ENCODE data around the gene TRIM63.

The TRIM63 gene

DNA sequence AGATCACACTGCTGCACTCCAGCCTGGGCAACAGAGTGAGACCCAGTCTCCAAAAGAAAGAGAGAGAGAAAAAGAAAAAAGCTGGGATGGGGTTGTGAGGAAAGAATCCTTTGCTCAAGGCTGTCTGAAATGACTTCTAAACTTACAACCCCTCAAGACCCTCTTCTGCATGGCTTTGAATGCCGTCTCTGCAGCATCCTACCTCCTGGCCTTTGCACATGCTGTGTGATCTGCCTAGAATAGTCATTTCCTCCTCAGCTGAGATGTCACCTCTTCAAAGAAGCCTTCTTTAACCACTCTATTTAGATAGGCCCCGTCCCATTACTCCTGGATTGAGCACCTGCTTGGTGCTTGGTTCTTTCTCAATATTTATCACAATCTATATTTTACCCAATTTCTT, 17.4 kb upstream of the TRIM63 start:
- DNase-seq (ENCODE audit: low spot score): no peak

DNA sequence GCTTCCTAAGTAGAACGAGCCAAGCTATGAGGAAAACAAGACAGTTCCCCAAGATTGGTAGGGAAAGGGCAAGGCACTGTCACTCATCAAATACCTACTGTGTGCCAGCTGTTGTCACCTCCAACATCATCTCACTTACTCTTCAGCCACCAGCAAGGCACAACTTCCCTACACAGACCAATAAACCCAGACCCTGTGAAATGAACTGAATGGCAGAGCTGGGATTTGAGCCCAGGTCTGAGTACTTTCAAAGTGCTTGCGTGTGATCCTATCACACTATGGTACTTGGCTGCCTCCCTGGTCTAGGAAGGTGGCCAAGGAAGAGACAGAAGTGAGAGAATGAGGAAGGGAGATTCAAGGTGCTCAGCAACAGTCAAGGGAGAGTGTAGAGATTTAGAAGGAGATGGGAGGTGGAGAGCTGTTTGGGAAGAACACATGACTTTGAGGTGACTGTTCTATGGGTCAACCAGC, 16.7 kb upstream of the TRIM63 start:
- DNase-seq (ENCODE audit: low spot score): no peak

- peak; percentile 66 for DNase-seq (ENCODE audit: low spot score)
These were observed 15.8 kb upstream of the TRIM63 start for GRCh38 chr1:26083208-26083607.

GRCh38 chr1:26082020-26082350, 14.6 kb upstream of the TRIM63 start:
- DNase-seq (ENCODE audit: low spot score): no peak

GRCh38 chr1:26081267-26082019, 14.0 kb upstream of the TRIM63 start:
- DNase-seq (ENCODE audit: low spot score): no peak

- no peak for DNase-seq (ENCODE audit: low spot score)
These were observed 12.8 kb upstream of the TRIM63 start for GRCh38 chr1:26079960-26080814.

DNA sequence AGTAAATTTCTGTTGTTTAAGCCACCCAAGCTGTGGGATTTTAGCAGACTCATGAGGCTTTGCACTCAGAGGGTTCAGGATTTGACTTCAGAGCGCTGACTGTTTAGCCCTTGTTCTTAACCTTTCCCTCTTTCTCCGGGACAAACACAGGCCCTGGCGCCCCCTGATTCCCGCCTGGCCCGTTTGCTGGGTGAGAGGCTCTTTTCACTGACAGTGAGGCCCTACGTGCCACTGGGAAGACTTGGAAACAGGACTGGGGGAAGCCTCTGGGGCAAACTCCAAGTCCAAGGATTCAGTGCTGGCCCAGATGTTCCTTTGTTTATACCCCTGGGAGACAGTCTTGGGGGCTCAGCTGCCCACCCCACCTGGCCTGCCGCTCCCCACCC, 11.7 kb upstream of the TRIM63 start:
- no peak for DNase-seq (ENCODE audit: low spot score)

DNA sequence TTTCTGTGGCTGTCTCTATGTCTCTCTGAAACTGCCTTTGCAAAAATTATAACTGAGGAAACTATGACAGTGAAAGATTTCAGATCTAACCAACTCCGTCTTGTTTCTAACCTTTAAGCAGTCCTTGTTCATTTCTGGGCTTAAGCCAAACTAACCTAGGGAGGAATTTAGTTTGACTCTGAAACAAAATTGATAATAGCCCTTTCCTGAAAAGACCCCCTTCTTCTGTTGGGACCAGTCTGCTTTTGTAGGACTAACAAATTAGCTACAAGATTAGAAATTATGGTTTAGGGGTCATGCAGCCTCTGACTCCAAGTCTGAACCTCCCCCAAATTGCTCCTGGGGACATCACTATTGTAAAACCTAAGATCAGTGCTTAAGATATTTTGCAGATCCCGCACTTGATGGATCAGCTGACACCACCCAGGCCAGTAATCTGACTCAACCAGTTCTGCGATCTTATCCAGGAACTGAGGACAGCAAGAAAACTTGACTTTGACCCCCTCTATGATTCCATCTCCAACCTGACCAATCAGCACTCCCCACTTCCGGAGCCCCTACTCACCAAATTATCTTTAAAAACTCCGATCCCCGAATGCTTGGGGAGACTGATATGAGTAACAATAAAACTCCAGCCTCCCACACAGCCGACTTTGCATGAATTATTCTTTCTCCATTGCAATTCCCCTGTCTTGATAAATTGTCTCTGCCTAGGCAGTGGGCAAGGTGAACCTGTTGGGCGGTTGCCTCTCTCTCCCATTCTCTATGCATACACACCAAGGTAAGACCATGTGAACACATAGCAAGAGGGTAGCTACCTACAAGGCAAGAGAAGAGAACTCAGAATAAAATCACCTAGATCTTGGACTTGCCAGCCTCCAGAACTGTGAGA, 11.1 kb upstream of the TRIM63 start:
- no peak for DNase-seq (ENCODE audit: low spot score)

DNA sequence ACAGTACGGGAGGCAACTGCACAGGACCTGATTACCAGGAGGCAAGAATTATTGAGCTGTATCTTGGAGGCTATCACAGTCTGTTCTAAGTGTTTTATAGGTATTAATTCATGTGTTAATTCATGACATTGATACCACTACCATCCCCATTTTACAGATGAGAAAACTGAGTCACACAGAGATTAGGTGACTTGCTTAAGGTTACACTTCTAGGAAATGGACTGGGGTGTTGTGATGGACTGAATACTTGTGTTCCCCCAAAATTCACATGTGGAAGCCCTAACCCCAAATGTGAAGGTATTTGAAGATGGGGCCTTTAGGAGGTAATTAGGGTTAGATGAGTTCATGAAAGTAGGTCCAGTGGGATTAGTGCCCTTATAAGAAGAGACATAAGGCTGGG, 10.1 kb upstream of the TRIM63 start:
- no peak for DNase-seq (ENCODE audit: low spot score)

GRCh38 chr1:26075421-26076144, 8.2 kb upstream of the TRIM63 start:
- DNase-seq (ENCODE audit: low spot score): no peak

GRCh38 chr1:26072305-26072704, 4.9 kb upstream of the TRIM63 start:
- no peak for DNase-seq (ENCODE audit: low spot score)

DNA sequence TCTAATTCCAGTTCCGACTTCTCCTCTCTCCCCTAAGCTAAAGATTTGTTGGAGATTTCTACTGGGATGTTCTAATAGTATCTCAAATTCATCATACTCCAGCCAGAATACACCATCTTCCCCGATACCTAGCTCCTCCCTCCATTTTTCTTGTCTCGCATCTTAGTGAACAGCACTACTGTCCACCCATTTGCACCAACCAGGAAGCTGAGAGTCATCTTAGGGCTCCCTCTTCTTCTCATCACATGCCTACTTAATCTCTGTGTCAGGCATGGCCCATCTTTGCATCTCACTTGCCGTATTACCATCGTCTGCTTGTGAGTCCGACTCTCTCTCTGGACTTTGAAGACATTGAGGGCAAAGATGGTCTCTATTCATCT, 3.5 kb upstream of the TRIM63 start:
- DNase-seq (ENCODE audit: low spot score): no peak

DNA sequence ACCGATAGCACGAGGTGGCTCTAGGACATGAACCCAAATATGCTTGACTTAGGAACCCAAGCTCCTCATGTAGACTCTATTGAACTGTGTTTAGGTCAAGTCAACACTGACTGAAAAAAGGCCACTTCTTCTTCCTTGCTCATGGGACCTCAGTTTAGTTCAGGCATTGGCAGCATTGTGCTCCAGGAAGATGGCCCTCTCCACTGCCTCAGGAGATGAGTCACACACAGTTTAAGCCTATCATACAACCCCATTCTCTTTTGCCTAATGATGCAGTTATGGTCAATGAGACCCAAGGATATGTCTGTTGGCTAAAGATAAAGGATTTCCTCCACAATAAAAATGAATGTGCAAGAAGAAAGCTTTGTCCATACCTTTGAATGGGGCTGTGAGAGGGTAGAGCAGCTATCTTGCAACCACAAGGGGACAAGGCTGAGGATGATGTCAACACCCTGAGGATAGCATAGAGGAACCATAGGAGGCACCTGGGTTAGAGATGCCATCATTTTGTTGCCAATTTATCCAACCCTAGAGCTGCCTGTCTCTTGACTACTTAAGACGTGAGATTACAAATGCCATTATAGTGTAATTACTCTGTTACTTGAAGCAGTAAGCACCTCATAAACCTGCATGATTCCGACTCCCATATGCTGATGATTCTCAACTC, 3.0 kb upstream of the TRIM63 start:
- no peak for DNase-seq (ENCODE audit: low spot score)

DNA sequence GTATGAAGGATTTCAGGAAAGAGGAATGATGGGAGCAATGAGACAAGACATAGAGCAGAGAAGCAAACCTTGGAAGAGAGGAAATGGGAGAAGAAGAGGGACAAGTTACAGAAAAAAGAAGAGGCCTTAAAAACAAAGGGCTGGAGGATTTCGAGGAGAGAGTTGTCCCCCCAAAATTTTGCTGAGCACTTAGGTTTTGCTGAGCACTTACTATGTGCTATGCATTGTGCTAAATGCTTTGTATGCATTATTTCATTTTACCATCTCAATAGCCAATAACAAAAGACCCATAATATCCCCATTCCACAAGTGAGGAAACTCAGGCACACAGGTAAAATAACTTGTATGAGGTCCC, 2.5 kb upstream of the TRIM63 start:
- DNase-seq (ENCODE audit: low spot score): no peak

- DNase-seq (ENCODE audit: low spot score): no peak
These were observed 573 bp downstream of the TRIM63 start for GRCh38 chr1:26066857-26067256.

GRCh38 chr1:26066160-26066559, 1.3 kb downstream of the TRIM63 start:
- no peak for DNase-seq (ENCODE audit: low spot score)

DNA sequence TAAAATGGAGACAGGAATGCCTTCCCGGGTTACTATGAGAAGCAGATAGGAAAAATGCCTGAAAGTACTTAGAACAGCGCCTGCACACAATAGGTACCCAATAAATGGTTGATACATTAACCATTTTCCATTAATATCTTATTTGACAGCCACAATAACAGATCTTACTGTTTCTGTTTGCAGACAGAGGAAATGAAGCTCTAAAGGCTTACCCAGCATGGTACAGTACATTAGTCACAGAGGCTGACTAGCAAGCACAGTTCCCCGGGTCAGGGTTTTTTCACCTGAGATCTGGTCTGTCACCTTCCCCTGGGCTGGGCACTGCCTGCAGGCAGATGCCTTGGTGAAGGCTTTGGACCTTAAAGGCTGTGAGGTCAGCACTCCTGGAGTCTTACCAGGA, 2.9 kb downstream of the TRIM63 start:
- no peak for DNase-seq (ENCODE audit: low spot score)

DNA sequence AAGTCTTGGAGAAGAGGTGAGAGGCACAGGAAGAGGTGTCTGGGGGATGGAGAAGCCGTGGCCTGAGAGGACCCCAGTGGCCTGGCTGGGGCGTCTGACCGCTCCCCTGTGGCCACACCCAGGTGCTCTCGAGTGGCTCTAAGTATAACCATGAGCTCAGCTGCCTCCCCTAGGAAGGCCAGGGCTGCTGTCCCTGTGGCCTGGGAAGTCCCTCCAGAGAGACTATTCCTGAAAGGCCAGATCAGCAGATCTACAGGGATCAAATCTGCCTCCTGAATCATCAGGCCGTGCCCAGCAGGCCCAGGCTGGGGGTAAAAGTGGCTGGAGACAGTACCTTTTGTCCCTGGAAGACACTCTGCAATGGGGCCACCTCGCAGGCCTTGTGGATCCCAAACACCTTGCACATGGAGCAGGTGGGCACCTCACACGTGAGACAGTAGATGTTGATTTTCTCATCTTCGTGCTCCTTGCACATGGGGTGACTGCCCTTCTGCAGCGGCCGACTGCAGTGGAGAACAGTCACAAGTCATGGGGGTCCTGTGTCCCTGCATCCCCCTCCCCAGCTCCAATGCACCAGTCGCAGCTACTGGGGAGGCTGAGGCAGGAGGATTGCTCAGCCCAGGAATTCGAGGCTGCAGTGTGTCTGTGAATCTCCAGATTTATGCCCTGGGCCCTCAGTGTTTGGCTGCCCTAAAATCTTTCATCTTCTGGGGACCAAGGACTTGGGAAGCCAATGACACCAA, 6.4 kb downstream of the TRIM63 start:
- DNase-seq (ENCODE audit: low spot score): no peak

- DNase-seq (ENCODE audit: low spot score): no peak
These were observed 7.5 kb downstream of the TRIM63 start for GRCh38 chr1:26059906-26060305.

GRCh38 chr1:26058052-26058595, 9.3 kb downstream of the TRIM63 start:
- no peak for DNase-seq (ENCODE audit: low spot score)

Measured in AG20443 (cell line).